GM12878 (cell line): Measurements from ENCODE around the gene OSGEPL1. TPM values are rescaled to one million over a fixed set of nuclear protein-coding genes. Genes with fewer than 3 reads are reported as not detected.

ENCODE experiments used
- ATAC-seq: fragments of 200-7000 bp; cut with Tn5 transposase; 3 replicates; pipeline ENCODE4 v1.9.1; 2020; ENCODE audit warnings: mild to moderate bottlenecking, moderate library complexity
- BruUV-seq: library from RNA; stranded (reverse); fragments of 400-500 nt; replicated peaks from 2 replicates; lab custom pipeline; 2021; lab: Mats Ljungman, UMichigan
- CTCF ChIA-PET: fragments of 300-600 bp; sonication (Branson Sonifier 250); formaldehyde crosslinking; extraction: SDS; loops from one replicate; lab custom pipeline; 2021; ENCODE audit warnings: inconsistent platforms; lab: Yijun Ruan, JAX
- POLR2A ChIA-PET: fragments of 350-600 bp; formaldehyde crosslinking; extraction: SDS; loops from one replicate; lab custom pipeline; 2021; ENCODE audit warnings: inconsistent platforms; lab: Charles Lee
- RAD21 ChIA-PET: fragments of 300-600 bp; sonication (Branson Sonifier 250); formaldehyde crosslinking; loops from one replicate; lab custom pipeline; 2023; ENCODE audit warnings: antibody characterized with exemption; ENCODE audit not compliant: unreplicated experiment; lab: Charles Lee
- SMC1A ChIA-PET: fragments of 300-600 bp; sonication (Branson Sonifier 250); formaldehyde crosslinking; loops from one replicate; lab custom pipeline; 2023; ENCODE audit not compliant: unreplicated experiment, uncharacterized antibody; lab: Charles Lee
- DNase-seq: peaks from one replicate; pipeline ENCODE4 v3.0.0-alpha.2; 2011; ENCODE audit warnings: low read depth, low spot score
- FAIRE-seq: peaks from 3 replicates; lab custom pipeline; 2011; peaks lifted over from hg19 to GRCh38; lab: Jason Lieb, UNC
- H2AFZ ChIP-seq: 2 replicates; pipeline ENCODE4 v1.6.0; 2011; ENCODE audit warnings: low read depth, low read length, control low read depth; ENCODE audit not compliant: control insufficient read depth
- H3K27ac ChIP-seq: 2 replicates; pipeline ENCODE4 v1.5.1; 2011; ENCODE audit warnings: control low read depth; ENCODE audit not compliant: control insufficient read depth, insufficient read depth
- H3K27me3 ChIP-seq, 2 experiments: replicated peaks in 1 of 2; 2 replicates each; pipeline versions ENCODE4 v1.6.0 to v1.6.1; 2011; ENCODE audit warnings: low read length in 1 of 2; ENCODE audit not compliant: control insufficient read depth in 2 of 2, insufficient read depth in 2 of 2
- H3K36me3 ChIP-seq, 2 experiments: 2 replicates each; pipeline ENCODE4 v1.5.1; 2011; ENCODE audit warnings: low read length in 1 of 2; ENCODE audit not compliant: control insufficient read depth in 2 of 2, insufficient read depth in 2 of 2
- H3K4me1 ChIP-seq: 2 replicates; pipeline ENCODE4 v1.6.1; 2011; ENCODE audit warnings: mild to moderate bottlenecking, low read length, moderate library complexity, mixed read lengths; ENCODE audit not compliant: control insufficient read depth, insufficient read depth
- H3K4me2 ChIP-seq: 2 replicates; pipeline ENCODE4 v1.6.0; 2011; ENCODE audit warnings: control low read depth; ENCODE audit not compliant: control insufficient read depth, insufficient read depth
- H3K4me3 ChIP-seq: fragments of 200-600 bp; sonication (generic); 2 replicates; pipeline ENCODE4 v1.5.1; 2016
- H3K79me2 ChIP-seq: 2 replicates; pipeline ENCODE4 v1.6.0; 2011; ENCODE audit warnings: low read length; ENCODE audit not compliant: control insufficient read depth, insufficient read depth
- H3K9ac ChIP-seq: 2 replicates; pipeline ENCODE4 v1.8.0; 2011; ENCODE audit warnings: low read length, control low read depth, mixed read lengths; ENCODE audit not compliant: control insufficient read depth, insufficient read depth
- H3K9me3 ChIP-seq: replicated peaks from 3 replicates; pipeline ENCODE4 v1.5.1; 2011; ENCODE audit warnings: mild to moderate bottlenecking, low read length; ENCODE audit not compliant: control insufficient read depth, insufficient read depth
- H4K20me1 ChIP-seq: 2 replicates; pipeline ENCODE4 v1.6.0; 2011; ENCODE audit not compliant: control insufficient read depth, insufficient read depth
- EGR1 ChIP-seq, 2 experiments: IDR thresholded peaks; 1 replicate in 1 of 2; 2 replicates in 1 of 2; pipeline ENCODE4 v1.6.1; 2011 to 2012; ENCODE audit warnings: low read depth in 2 of 2, low read length in 2 of 2, borderline replicate concordance in 1 of 2, mild to moderate bottlenecking in 1 of 2, moderate library complexity in 1 of 2
- POLR2AphosphoS2 ChIP-seq: IDR thresholded peaks from 2 replicates; pipeline ENCODE4 v1.6.1; 2011; ENCODE audit warnings: low read depth, mild to moderate bottlenecking, low read length, improper control_type of control experiment, moderate library complexity
- RCOR1 ChIP-seq: conservative IDR thresholded peaks from 2 replicates; pipeline ENCODE4 v1.6.1; 2012; ENCODE audit warnings: low read depth, low read length, improper control_type of control experiment
- SMARCA5 ChIP-seq: fragments of 450-650 bp; IDR thresholded peaks from 2 replicates; pipeline ENCODE4 v1.6.1; 2017; ENCODE audit warnings: mild to moderate bottlenecking
- SUZ12 ChIP-seq: fragments of 200-600 bp; sonication (generic); IDR thresholded peaks from one replicate; pipeline ENCODE4 v1.6.1; 2018; ENCODE audit warnings: antibody characterized with exemption, mild to moderate bottlenecking; ENCODE audit not compliant: unreplicated experiment
- TBL1XR1 ChIP-seq: IDR thresholded peaks from 2 replicates; pipeline ENCODE4 v1.6.1; 2012; ENCODE audit warnings: low read depth, low read length, improper control_type of control experiment
- YBX1 ChIP-seq: fragments of 450-650 bp; IDR thresholded peaks from 2 replicates; pipeline ENCODE4 v1.6.1; 2016; ENCODE audit warnings: antibody characterized with exemption
- WGBS: methylation state at CpG from one replicate; pipeline ENCODE4 v1.1.6; 2016; ENCODE audit warnings: low lambda C conversion rate; ENCODE audit not compliant: insufficient replicate concordance, insufficient coverage; ENCODE audit errors: missing lambda C conversion rate; 5-methylcytosine and 5-hydroxymethylcytosine counted together
- in situ Hi-C: fragments of 300-500 bp; cut with MboI; formaldehyde crosslinking; loops from 9 replicates; pipeline ENCODE4 v1.14.3; 2018; ENCODE audit warnings: mixed read lengths
- intact Hi-C: fragments of 100-400 bp; cut with micrococcal nuclease; formaldehyde crosslinking; loops from one replicate; pipeline ENCODE4 v1.14.2; 2022; ENCODE audit not compliant: unreplicated experiment
- polyA plus RNA-seq, 11 experiments: library from polyadenylated mRNA; depleted of rRNA in 4 of 11; unstranded in 6 of 11; stranded (reverse) in 5 of 11; fragments of >200 nt; fragmentation: Nextera tagmentation in 4 of 11; fragmentation: Illumina TruSeq in 1 of 11; extraction: Ambion mirVana in 4 of 11; extraction: Trizol in 1 of 11; gene quantifications; 1 replicate in 1 of 11; 2 replicates in 10 of 11; pipeline versions ENCODE4 v1.2.1 to v1.2.3, GENCODE V29; 2011 to 2016; ENCODE audit warnings: inconsistent platforms in 2 of 11, missing spikeins in 2 of 11, low read depth in 1 of 11
- total RNA-seq, 4 experiments: library from RNA; depleted of rRNA in 3 of 4; stranded (reverse); fragments of >200 nt in 3 of 4; fragmentation: Illumina TruSeq in 1 of 4; extraction: Trizol in 1 of 4; gene quantifications; 2 replicates each; pipeline versions ENCODE4 v1.2.1 to v1.2.3, GENCODE V29; 2013 to 2021
- TF ChIP-seq, protein P1 (sequence below): fragments of 450-650 bp; formaldehyde crosslinking; IDR thresholded peaks from 2 replicates; pipeline ENCODE4 v1.4.0; 2022; ENCODE audit warnings: mild to moderate bottlenecking, moderate library complexity

The OSGEPL1 gene
- total and polyA plus RNA-seq, 10 of the 15 experiments (the other 5 are each of a cell fraction or from before 2014, with no cell fraction given): 6.7 to 18.0 (median 9.4) TPM

DNA sequence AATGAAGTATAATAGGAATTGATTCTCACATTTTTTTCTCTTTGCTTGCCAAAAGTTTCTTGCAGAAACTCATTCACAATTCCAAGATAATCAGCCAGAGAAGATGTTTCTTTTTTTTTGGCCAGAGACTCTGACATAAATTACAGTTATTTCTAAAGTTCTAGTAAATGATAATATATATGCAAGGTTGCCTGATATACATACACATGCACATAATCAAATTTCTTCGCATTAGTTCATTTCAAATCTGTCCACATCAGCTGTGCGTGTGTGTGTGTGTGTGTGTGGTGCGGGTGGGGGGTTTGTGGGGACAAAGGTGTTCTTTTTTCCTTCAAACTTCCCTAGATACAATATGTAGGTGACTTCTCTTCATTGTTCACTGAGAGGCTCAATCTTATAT is 33.2 kb downstream of the OSGEPL1 start:
- H4K20me1 ChIP-seq: no peaks in the 10 kb centered on the region
- CTCF ChIA-PET: no interaction called here
- POLR2A ChIA-PET: interaction anchor here (1.0 kb wide), 1 partner anchor 35 kb away, joined by 3 read pairs; no protein-coding TSS in a partner anchor
- H3K36me3 ChIP-seq: no peaks in the 10 kb centered on the region
- intact Hi-C loops: no loop called here
- no peak for DNase-seq
- H3K4me3 ChIP-seq: no peak overlapping the region
- no peak overlapping the region for H3K9ac ChIP-seq
- no peaks in the 10 kb centered on the region for H3K9me3 ChIP-seq
- no peak for FAIRE-seq
- no peak overlapping the region for H2AFZ ChIP-seq
- no TSS peak for BruUV-seq
- no peak overlapping the region for H3K4me2 ChIP-seq
- TF ChIP-seq RCOR1 (no peak), SMARCA5 (no peak), SUZ12 (no peak), POLR2AphosphoS2 (no peak), EGR1 (IDR thresholded peaks at IDR 0.05; ENCODE audit: borderline replicate concordance in 1 of 2, low read depth in 2 of 2, low read length in 2 of 2) (no peak), YBX1 (no peak), TBL1XR1 (no peak)
- TF ChIP-seq, protein P1, sequence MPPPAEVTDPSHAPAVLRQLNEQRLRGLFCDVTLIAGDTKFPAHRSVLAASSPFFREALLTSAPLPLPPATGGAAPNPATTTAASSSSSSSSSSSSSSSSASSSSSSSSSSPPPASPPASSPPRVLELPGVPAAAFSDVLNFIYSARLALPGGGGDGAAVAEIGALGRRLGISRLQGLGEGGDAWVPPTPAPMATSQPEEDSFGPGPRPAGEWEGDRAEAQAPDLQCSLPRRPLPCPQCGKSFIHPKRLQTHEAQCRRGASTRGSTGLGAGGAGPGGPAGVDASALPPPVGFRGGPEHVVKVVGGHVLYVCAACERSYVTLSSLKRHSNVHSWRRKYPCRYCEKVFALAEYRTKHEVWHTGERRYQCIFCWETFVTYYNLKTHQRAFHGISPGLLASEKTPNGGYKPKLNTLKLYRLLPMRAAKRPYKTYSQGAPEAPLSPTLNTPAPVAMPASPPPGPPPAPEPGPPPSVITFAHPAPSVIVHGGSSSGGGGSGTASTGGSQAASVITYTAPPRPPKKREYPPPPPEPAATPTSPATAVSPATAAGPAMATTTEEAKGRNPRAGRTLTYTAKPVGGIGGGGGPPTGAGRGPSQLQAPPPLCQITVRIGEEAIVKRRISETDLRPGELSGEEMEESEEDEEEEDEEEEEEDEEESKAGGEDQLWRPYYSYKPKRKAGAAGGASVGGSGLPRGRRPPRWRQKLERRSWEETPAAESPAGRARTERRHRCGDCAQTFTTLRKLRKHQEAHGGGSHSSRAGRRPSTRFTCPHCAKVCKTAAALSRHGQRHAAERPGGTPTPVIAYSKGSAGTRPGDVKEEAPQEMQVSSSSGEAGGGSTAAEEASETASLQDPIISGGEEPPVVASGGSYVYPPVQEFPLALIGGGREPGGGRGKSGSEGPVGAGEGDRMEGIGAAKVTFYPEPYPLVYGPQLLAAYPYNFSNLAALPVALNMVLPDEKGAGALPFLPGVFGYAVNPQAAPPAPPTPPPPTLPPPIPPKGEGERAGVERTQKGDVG: no peak
- TF ChIP-seq, all 136 proteins: peak for 0
- RAD21 ChIA-PET: no interaction called here
- in situ Hi-C loops: no loop called here
- SMC1A ChIA-PET: interaction anchor here (1.0 kb wide), 1 partner anchor 11 kb away, joined by 3 read pairs; no protein-coding TSS in a partner anchor
- 85% methylated on average over 3 of the region's 3 CpGs for WGBS
- Histone ChIP-seq H3K4me1 (no peaks in the 10 kb centered on the region), H3K27me3 (no peaks in the 10 kb centered on the region), H3K27ac (no peak overlapping the region), H3K79me2 (no peaks in the 10 kb centered on the region)
- ATAC-seq: no peak
